B cell (primary cell): ENCODE measurements around the gene SMURF2. TPM values are rescaled to one million over a fixed set of nuclear protein-coding genes. Genes with fewer than 3 reads are reported as not detected.

Experiments used
- ATAC-seq: fragments of 200-7000 bp; cut with Tn5 transposase; one replicate; pipeline ENCODE4 v1.10.0; 2021; ENCODE audit warnings: low read depth, mild to moderate bottlenecking, moderate number of reproducible peaks, moderate library complexity
- CTCF ChIA-PET: fragments of 350-600 bp; sonication (Branson Sonifier 250); formaldehyde crosslinking; loops from one replicate; lab custom pipeline; 2021; ENCODE audit warnings: antibody characterized with exemption, inconsistent platforms; lab: Charles Lee
- POLR2A ChIA-PET: fragments of 350-600 bp; sonication (Branson Sonifier 250); formaldehyde crosslinking; loops from one replicate; lab custom pipeline; 2021; ENCODE audit warnings: antibody characterized with exemption; lab: Charles Lee
- DNase-seq: peaks from one replicate; pipeline ENCODE4 v3.0.0; 2013
- H2AFZ ChIP-seq: 2 replicates; pipeline ENCODE4 v1.6.1; 2012; ENCODE audit warnings: mild to moderate bottlenecking, low read depth, low read length; ENCODE audit not compliant: insufficient read depth, poor library complexity, severe bottlenecking
- H3K27ac ChIP-seq, 2 donors: 1 replicate in 1 of 2; 2 replicates in 1 of 2; pipeline ENCODE4 v1.5.1; 2012 to 2013; ENCODE audit warnings: low read length in 2 of 2, mild to moderate bottlenecking in 2 of 2, moderate library complexity in 1 of 2
- H3K27me3 ChIP-seq, 4 experiments: fragments of 200-600 bp in 1 of 4; sonication (generic) in 1 of 4; replicated peaks in 1 of 4; 1 replicate in 2 of 4; 2 replicates in 2 of 4; pipeline versions ENCODE4 v1.6.1 to v1.7.0; 2013 to 2016; ENCODE audit warnings: low read length in 3 of 4, mild to moderate bottlenecking in 2 of 4, mixed read lengths in 1 of 4, moderate library complexity in 1 of 4; ENCODE audit not compliant: insufficient read depth in 4 of 4, control insufficient read depth in 3 of 4; ENCODE audit errors: control extremely low read depth in 1 of 4
- H3K36me3 ChIP-seq, 2 experiments: replicated peaks in 1 of 2; 1 replicate in 1 of 2; 2 replicates in 1 of 2; pipeline versions ENCODE4 v1.6.1 to v1.7.1; 2013; ENCODE audit warnings: low read length in 1 of 2; ENCODE audit not compliant: insufficient read depth in 2 of 2, control insufficient read depth in 1 of 2; ENCODE audit errors: control extremely low read depth in 1 of 2, extremely low read depth in 1 of 2
- H3K4me1 ChIP-seq, 2 donors: fragments of 200-600 bp in 1 of 2; sonication (generic) in 1 of 2; 1 replicate in 1 of 2; 2 replicates in 1 of 2; pipeline versions ENCODE4 v1.5.1 to v1.6.1; 2013 to 2017; ENCODE audit warnings: low read length in 2 of 2; ENCODE audit not compliant: control insufficient read depth in 2 of 2, insufficient read depth in 2 of 2
- H3K4me2 ChIP-seq: replicated peaks from 2 replicates; pipeline ENCODE3; 2012; ENCODE audit warnings: mild to moderate bottlenecking, low read depth, low read length; ENCODE audit not compliant: poor library complexity, severe bottlenecking
- H3K4me3 ChIP-seq, 5 experiments: fragments of 200-600 bp in 1 of 5; sonication (generic) in 1 of 5; 1 replicate in 3 of 5; 2 replicates in 2 of 5; pipeline versions ENCODE4 v1.5.1 to v1.7.0; 2011 to 2016; ENCODE audit warnings: low read length in 4 of 5, mild to moderate bottlenecking in 4 of 5, low read depth in 2 of 5, control low read depth in 1 of 5, moderate library complexity in 1 of 5; ENCODE audit not compliant: insufficient read depth in 1 of 5; ENCODE audit errors: control extremely low read depth in 1 of 5, extremely low read depth in 1 of 5
- H3K79me2 ChIP-seq: fragments of 200-600 bp; sonication (generic); one replicate; pipeline ENCODE4 v1.6.0; 2016; ENCODE audit warnings: low read length; ENCODE audit not compliant: control insufficient read depth, insufficient read depth
- H3K9ac ChIP-seq: fragments of 200-600 bp; sonication (generic); 2 replicates; pipeline ENCODE4 v1.6.1; 2017; ENCODE audit warnings: mild to moderate bottlenecking, low read length, moderate library complexity
- H3K9me3 ChIP-seq, 3 donors: one replicate each; pipeline versions ENCODE4 v1.6.1 to v1.7.1; 2013; ENCODE audit warnings: low read length in 2 of 3; ENCODE audit not compliant: control insufficient read depth in 2 of 3, insufficient read depth in 1 of 3; ENCODE audit errors: control extremely low read depth in 1 of 3
- H4K20me1 ChIP-seq: 2 replicates; pipeline ENCODE4 v1.6.0; 2012; ENCODE audit warnings: mild to moderate bottlenecking, low read length; ENCODE audit not compliant: insufficient read depth, control insufficient read depth, poor library complexity, severe bottlenecking
- H3K27ac Mint-ChIP-seq: one replicate; pipeline ENCODE4 v1.8.0; 2021; ENCODE audit warnings: mixed read lengths
- H3K27me3 Mint-ChIP-seq: one replicate; pipeline ENCODE4 v1.8.0; 2021; ENCODE audit warnings: mixed read lengths
- H3K4me1 Mint-ChIP-seq: one replicate; pipeline ENCODE4 v1.8.0; 2021; ENCODE audit warnings: mixed read lengths
- H3K4me3 Mint-ChIP-seq: one replicate; pipeline ENCODE4 v1.8.0; 2021; ENCODE audit warnings: mixed read lengths
- H3K9me3 Mint-ChIP-seq: one replicate; pipeline ENCODE4 v1.8.0; 2022; ENCODE audit warnings: mixed read lengths; ENCODE audit not compliant: insufficient read depth
- CTCF ChIP-seq: fragments of 200-600 bp; IDR thresholded peaks from one replicate; pipeline ENCODE4 v1.8.0; 2022; ENCODE audit warnings: antibody characterized with exemption, mild to moderate bottlenecking
- EZH2 ChIP-seq: IDR thresholded peaks from 2 replicates; pipeline ENCODE4 v1.6.1; 2012; ENCODE audit warnings: borderline replicate concordance, low read depth, mild to moderate bottlenecking, moderate library complexity, low read length; ENCODE audit not compliant: insufficient read depth, poor library complexity, severe bottlenecking
- WGBS: methylation state at CpG from one replicate; pipeline ENCODE4 v1.1.5; 2013; ENCODE audit warnings: missing lambda C conversion rate; ENCODE audit not compliant: insufficient coverage; 5-methylcytosine and 5-hydroxymethylcytosine counted together
- intact Hi-C: fragments of 100-400 bp; cut with micrococcal nuclease; formaldehyde crosslinking; loops from one replicate; pipeline ENCODE4 v1.10.0; 2022
- polyA plus RNA-seq: library from polyadenylated mRNA; depleted of rRNA; stranded (reverse); fragments of >200 nt; gene quantifications from 2 replicates; pipeline ENCODE4 v1.2.3, GENCODE V29; 2012
- total RNA-seq, 2 donors: library from RNA; stranded (reverse); fragments of 120-200 nt in 1 of 2; gene quantifications; 1 replicate in 1 of 2; 2 replicates in 1 of 2; pipeline versions ENCODE4 v1.2.3 to v1.2.4, GENCODE V29; 2013 to 2022

The SMURF2 gene
- total and polyA plus RNA-seq, 2 donors (not counting 1 experiment from before 2014, with no cell fraction given), result 9.2 to 32.8 TPM

- Histone ChIP-seq H3K27ac (no peak overlapping the region), H3K4me1 (peaks cover 8 to 16% of the 10 kb centered on the region in 2 donors), H3K9ac (no peak overlapping the region), H3K4me2 (no peak overlapping the region), H3K27me3 (no peaks in the 10 kb centered on the region), H2AFZ (no peak overlapping the region), H3K79me2 (peaks cover 32% of the 10 kb centered on the region), H3K36me3 (peaks cover 4 to 18% of the 10 kb centered on the region in 2 experiments), H3K4me3 (no peak overlapping the region), H4K20me1 (peaks cover 5% of the 10 kb centered on the region), H3K9me3 (no peaks in the 10 kb centered on the region)
- ATAC-seq (no peak), DNase-seq (no peak)
- intact Hi-C loops, result loop anchor here (5.0 kb wide), 1 partner anchor 45 kb away; no protein-coding TSS in a partner anchor
- Mint-ChIP-seq H3K4me3 (no peak overlapping the region), H3K27me3 (no peaks in the 10 kb centered on the region), H3K27ac (no peak overlapping the region), H3K4me1 (peaks cover 15% of the 10 kb centered on the region), H3K9me3 (no peaks in the 10 kb centered on the region)
- POLR2A ChIA-PET, result no interaction called here
- WGBS, result 100% methylated on average over 1 of the region's 1 CpG
- TF ChIP-seq CTCF (no peak), EZH2 (no peak)
- CTCF ChIA-PET, result interaction anchor here (0.6 to 0.9 kb wide), 3 partner anchors 12 to 695 kb away, joined by 3 to 5 read pairs (median 4); no protein-coding TSS in a partner anchor
Measured at GRCh38 chr17:64596988-64597387, 65.1 kb downstream of the SMURF2 start.

DNA sequence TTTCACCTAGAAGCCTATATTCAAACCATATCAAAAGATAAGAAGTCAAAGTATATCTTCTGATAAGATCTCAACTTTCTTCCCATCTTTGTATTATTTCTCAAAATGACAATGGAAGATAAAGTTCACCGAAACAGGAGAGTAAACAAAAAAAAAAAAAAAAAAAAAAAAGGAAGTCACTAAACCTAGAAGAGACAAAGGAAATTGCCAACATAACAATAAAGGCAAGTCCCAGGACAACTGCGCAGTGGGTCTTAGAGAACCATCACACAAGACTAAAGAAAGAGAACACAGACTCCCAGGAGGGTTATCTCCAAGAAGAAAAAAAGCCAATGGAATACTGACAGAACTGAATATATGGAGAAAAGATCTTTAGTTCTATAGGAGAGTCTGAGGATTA is 65.7 kb downstream of the SMURF2 start:
- peaks cover 4 to 23% of the 10 kb centered on the region in 2 experiments for H3K36me3 ChIP-seq
- no peak overlapping the region for H3K4me2 ChIP-seq
- H3K79me2 ChIP-seq, result peaks cover 30% of the 10 kb centered on the region
- intact Hi-C loops, result loop anchor here (5.0 kb wide), 1 partner anchor 46 kb away; no protein-coding TSS in a partner anchor
- H3K27ac ChIP-seq, result no peak overlapping the region
- no peak overlapping the region for H3K4me3 Mint-ChIP-seq
- ChIA-PET POLR2A (no interaction called here), CTCF (interaction anchor here (0.6 kb wide), 1 partner anchor 13 kb away, joined by 3 read pairs; no protein-coding TSS in a partner anchor)
- H3K9me3 Mint-ChIP-seq, result no peaks in the 10 kb centered on the region
- H2AFZ ChIP-seq, result no peak overlapping the region
- H3K4me1 Mint-ChIP-seq, result peaks cover 15% of the 10 kb centered on the region
- no peak for TF ChIP-seq EZH2
- TF ChIP-seq CTCF, result no peak
- H3K4me3 ChIP-seq, result no peak overlapping the region
- no peaks in the 10 kb centered on the region for H3K27me3 ChIP-seq
- H3K9me3 ChIP-seq, result no peaks in the 10 kb centered on the region
- DNase-seq (no peak), ATAC-seq (no peak)
- no peak overlapping the region for H3K9ac ChIP-seq
- no peaks in the 10 kb centered on the region for H3K27me3 Mint-ChIP-seq
- H4K20me1 ChIP-seq, result peaks cover 5% of the 10 kb centered on the region
- no CpG with 5 or more reads among the region's 2 CpGs for WGBS
- H3K4me1 ChIP-seq, result peaks cover 8 to 16% of the 10 kb centered on the region in 2 donors
- no peak overlapping the region for H3K27ac Mint-ChIP-seq
